Activated CD4-positive, alpha-beta T cell treated with anti-CD3 and anti-CD28 coated beads, Interleukin-2, amount 50 U/mL, for 48 hours (primary cell): Measurements from ENCODE around the gene NUP50.

Experiments used
- DNase-seq, 2 experiments: peaks; one replicate each; pipeline ENCODE4 v3.0.0-alpha.2; 2020

Gene NUP50

GRCh38 chr22:45196926-45197605 lies 33.3 kb downstream of the NUP50 start:
- DNase-seq = no peak

DNA sequence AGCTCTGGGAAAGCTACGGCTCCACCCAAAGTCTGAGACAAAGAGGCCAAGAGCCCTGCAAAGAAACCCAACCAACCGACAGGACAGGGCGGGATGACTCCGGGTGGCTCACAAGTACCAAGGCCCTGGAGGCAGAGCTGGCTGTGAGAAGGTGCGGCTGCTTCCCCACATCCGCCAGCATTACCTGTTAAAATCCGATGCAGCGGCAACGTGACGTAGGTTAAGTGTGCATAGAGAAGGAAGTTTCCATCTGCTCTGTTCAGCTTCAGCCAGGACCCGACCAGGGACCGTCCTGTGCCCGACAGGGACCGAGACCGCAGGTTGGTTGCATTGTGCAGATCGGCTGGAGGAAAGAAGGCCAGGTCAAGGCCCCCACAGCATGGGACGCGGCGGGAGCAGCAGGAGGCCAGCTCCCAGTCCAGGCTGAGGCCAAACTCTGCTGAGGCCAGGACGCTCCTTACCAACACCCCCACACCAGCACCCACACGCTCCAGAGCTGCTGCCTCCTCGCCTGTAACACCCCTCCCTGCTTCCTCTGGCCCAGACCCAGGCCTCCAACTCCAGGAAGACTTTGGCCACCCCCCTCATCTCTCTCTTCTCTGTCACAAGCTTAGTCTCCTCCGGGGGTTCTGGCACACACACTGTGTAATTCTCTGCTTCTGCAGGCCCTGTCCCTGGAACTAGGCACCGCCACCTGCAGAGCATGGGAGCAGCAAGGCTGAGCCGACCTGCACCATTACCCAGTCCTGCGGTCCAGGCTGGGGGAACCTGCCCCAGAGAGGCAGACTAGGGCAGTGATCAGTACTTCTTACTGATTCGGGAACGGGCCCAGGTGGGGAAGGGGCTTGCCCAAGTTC lies 34.1 kb downstream of the NUP50 start:
- DNase-seq = no peak

DNA sequence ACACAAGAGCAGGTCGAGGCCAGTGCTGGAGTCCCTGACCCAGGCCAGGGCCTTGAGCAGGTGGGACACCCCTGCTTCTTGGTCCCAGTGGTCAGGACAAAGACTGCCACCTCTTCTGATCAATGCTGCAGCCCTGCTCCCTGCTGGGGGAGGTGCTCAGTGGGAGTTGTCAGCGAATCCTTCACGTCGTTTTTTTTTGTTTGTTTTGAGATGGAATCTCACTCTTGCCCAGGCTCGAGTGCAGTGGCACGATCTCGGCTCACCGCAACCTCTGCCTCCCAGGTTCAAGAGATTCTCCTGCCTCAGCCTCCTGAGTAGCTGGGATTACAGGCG lies 34.7 kb downstream of the NUP50 start:
- no peak for DNase-seq

- no peak for DNase-seq
These were observed 36.0 kb downstream of the NUP50 start for GRCh38 chr22:45199723-45200122.

- no peak for DNase-seq
These were observed 36.5 kb downstream of the NUP50 start for GRCh38 chr22:45200230-45200629.

GRCh38 chr22:45200860-45201511 lies 37.3 kb downstream of the NUP50 start:
- DNase-seq = no peak

- no peak for DNase-seq
These were observed 38.1 kb downstream of the NUP50 start for GRCh38 chr22:45201678-45202332.

DNA sequence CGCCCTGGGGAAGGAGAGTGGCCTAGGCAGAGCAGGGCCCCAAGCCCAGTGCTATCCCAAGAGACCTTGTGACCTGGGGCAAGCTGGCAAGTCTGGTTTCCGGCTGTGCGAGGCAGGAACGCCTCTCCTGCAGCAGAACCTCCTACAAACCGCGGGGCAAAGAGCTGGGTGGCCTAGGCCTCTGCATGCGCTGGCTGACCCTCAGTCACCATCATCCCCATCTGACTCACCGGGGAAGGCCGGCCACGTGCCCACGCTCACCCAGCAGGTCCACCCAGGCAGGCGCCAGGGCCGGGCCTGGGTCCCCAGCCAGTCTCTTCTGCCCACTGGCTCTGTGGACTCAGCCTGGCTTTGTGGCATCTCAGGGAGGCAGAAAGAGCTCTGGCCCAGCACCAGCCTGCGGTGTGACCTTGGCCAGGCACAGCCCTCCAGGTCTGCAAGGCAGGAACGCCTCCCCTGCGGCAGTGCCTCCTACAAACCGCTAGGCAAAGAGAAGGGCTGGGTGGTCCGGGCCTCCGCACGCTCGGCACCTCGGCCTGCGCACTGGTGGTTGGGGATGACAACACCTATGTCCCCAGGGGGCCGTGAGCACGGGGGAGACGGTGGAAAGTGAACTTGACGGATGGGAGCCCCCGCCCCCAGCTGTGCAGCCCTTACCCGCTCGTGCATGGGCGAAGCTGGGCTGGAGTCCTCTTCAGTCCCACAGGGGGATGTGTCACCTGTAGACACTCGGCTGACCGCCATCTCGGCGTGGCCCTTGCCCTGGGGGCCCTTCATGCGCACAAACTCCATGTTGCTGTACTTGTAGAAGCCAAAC lies 38.8 kb downstream of the NUP50 start:
- no peak for DNase-seq

DNA sequence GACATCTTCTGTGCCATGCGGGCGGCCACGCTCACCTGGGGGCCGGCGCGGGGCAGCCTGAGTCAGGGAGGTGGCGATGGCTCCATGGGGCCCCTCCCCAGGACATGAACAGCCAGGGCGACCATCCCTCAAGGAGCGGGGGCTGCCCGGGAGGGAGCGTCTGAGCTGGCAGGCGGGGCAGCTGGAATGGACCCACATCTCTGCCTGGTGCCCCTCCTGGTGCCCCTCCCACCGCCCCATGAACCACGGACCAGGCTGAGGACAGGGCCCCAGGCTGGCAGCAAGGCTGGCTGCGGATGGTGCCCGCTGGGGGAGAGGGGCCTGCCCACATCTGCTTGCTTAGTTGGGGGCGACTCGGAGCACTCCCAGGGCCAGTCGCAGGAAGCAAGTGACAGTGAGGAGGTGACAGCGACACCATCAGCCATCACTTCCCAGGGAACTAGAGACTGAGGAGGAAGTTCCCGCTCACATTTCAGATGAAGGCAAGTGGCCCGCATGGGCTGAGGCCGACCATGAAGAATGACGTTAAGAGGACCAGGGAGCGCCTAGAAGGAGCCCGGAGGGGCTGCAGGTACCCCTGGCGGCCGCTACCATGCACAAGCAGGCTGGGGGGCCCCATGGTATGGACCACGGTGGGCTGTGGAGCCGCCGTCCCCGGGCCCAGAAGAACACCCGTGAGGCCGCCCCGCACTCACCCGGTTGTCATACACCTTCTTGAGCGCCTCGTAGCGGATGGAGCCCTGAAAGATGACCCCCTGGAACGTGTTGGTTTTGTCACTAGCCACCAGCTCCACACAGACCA lies 39.6 kb downstream of the NUP50 start:
- no peak for DNase-seq

GRCh38 chr22:45204241-45204640 lies 40.5 kb downstream of the NUP50 start:
- no peak for DNase-seq

- DNase-seq = no peak
These were observed 41.1 kb downstream of the NUP50 start for GRCh38 chr22:45204819-45205218.

DNA sequence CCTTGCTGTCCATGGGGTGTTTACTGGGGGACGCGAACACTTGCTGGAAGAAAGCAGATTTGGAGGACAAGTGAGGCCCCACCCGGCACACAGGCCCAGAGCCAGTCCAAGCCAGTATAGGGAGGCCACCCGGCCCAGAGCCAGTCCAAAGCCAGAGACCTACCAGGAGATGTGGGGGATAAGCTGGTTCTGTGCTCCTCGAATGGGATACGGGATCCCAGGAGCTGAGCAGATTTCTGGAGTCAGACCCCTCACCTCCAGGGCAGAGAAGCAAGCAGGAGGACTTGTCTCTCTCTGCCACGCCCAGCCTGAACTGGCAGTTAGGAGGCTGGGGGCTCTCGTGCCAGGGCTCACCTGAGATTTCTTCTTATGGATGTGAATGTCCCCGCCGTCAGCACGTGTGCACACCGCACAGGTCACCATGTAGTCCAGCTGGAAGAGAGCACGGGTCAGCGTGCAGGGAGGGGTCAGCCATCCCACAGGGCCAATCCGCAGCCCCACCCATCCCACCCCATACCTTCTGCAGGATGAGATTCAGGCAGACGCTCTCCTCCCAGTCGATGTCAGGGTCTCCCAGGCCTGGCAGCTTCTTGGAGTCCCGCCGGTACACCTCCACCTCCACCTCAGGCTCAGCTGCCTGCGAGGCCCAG lies 41.7 kb downstream of the NUP50 start:
- DNase-seq = no peak

- no peak for DNase-seq
These were observed 42.5 kb downstream of the NUP50 start for GRCh38 chr22:45206233-45206632.

DNA sequence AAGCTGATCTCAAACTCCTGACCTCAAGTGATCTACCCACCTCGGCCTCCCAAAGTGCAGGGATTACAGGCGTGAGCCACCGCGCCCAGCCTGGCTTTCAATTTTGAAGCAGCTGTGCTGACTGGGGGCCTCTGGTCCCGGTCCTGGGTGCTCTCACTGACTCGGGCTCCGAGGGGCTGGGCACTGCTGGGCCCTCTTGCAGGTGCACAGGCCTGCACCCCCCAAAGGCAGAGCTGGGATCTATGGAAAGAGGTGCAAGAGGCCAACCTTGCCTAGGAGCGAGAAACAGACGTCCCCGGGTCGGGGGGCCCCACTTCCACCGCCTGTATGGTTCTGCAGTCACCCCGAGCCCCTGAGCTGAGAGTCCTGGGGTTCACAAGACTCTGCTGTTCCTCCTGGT lies 43.8 kb downstream of the NUP50 start:
- DNase-seq = no peak

DNA sequence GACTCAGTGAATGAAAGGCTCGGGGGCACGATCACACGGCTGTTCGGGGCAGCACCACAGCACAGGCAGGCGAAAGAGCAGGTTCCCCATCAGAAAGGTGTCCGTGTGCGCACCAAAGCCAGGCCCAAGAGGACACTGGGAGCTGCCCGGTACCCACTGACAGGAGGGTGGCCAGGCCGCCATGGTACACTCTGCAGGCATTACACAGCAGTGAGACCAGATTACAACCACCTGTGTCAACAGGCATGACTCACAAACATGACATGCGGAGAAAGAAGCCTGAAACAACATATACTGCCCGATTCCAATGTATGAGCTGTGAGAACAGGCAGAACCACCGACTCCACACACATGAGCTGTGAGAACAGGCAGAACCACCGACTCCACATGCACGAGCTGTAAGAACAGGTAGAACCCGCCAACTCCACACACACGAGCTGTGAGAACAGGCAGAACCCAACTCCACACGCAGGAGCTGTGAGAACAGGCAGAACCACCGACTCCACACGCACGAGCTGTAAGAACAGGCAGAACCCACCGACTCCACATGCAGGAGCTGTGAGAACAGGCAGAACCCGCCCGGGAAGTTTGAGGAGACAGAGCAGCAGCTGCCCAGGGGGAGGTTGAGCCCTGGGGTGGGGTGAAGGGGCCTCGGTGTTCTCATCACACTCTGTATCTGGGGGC lies 44.4 kb downstream of the NUP50 start:
- no peak for DNase-seq

- DNase-seq = no peak
These were observed 44.9 kb downstream of the NUP50 start for GRCh38 chr22:45208696-45208992.

- peak; percentile 45 to 55 for DNase-seq
These were observed 45.5 kb downstream of the NUP50 start for GRCh38 chr22:45208993-45209838.

GRCh38 chr22:45210174-45210573 lies 46.4 kb downstream of the NUP50 start:
- no peak for DNase-seq

DNA sequence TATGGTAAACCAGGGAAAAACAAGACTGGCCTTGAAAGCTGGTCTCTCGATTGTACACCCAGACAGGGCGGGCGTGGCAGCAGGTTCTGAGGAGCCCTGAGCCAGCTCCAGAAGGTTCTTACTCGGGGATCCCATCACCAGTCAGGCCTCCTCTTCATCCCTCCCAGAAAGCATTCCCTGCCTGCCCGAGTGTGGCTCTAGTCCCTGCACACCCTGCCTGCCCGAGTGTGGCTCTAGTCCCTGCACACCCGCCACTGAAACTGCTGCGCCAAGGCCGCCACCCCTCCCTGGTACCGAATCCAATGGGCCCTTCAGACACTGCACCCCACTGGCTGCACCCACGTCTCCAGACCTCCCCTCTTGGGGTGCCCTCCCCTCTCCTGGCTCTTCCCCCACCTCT lies 46.9 kb downstream of the NUP50 start:
- DNase-seq = no peak

DNA sequence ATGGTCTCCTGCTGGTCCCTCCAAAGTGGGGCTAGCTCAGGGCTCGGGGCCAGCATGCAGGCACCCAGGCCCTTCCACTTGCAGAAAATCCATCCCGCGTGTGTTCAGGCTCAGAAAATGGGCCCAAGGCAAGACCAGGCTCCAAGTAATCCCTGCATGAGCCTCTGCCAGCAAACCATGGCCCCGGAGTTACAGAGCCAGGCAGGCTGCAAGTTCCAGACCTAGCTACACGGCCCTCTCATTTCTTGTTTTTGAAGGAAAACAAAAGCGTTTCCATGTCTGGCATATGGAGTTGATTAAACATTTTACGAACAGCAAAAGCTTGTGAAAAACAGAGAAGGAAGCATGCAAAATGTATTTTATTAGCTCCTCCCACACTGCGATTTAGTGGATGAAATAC lies 47.3 kb downstream of the NUP50 start:
- no peak for DNase-seq
